ENCODE results near the gene KCNAB1.

The KCNAB1 gene

DNA sequence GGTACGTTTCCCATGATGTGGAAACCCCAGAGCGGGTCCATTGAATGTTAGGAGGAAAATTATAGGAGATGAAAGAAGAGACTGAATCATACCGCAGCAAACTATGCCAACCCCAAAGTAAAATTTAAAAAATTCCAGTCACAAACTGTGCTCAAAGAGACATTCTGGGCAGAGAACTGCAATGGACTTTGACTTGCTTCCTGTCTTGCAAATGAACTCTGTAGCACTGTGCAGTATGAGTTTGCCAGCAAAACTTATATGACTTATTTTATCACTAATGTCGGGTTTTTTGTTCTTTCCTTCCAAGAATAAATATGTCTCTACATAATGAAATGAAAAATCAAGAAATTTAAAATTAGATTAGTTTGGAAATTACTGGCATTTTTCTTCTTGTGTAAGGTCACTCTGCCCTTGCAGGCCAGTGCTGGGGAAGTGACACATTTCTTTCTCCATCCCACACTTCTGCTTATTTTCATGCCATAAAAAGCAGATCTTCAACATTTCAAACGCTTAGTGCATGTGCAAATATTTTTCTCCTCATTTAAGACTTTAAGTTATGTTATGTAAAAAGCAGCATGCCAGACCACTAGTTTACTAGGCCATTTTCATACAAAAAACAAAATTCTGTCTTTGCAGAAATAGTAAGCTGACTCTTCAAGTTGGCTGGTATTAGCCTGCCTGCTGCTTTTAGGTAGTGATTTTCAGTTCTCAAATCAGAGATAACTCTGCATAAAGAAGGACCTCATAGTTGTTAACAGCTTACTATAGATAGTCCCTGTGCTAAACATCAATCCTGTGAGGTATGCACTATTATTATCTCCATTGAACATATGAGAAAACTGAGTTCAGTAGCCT lies 466.8 kb downstream of the KCNAB1 start:
- H3K27ac ChIP-seq (ENCODE audit: low read depth, low read length, poor library complexity, severe bottlenecking): no peak overlapping the region
- TF ChIP-seq EZH2 (IDR thresholded peaks at IDR 0.05; ENCODE audit: borderline replicate concordance, low read length): no peak
- TF ChIP-seq, protein P1, sequence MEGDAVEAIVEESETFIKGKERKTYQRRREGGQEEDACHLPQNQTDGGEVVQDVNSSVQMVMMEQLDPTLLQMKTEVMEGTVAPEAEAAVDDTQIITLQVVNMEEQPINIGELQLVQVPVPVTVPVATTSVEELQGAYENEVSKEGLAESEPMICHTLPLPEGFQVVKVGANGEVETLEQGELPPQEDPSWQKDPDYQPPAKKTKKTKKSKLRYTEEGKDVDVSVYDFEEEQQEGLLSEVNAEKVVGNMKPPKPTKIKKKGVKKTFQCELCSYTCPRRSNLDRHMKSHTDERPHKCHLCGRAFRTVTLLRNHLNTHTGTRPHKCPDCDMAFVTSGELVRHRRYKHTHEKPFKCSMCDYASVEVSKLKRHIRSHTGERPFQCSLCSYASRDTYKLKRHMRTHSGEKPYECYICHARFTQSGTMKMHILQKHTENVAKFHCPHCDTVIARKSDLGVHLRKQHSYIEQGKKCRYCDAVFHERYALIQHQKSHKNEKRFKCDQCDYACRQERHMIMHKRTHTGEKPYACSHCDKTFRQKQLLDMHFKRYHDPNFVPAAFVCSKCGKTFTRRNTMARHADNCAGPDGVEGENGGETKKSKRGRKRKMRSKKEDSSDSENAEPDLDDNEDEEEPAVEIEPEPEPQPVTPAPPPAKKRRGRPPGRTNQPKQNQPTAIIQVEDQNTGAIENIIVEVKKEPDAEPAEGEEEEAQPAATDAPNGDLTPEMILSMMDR (IDR thresholded peaks at IDR 0.05; ENCODE audit: low read length): no peak
- no peaks in the 10 kb centered on the region for H4K20me1 ChIP-seq (ENCODE audit: insufficient read depth, low read length)
- no peaks in the 10 kb centered on the region for H3K4me1 ChIP-seq (ENCODE audit: insufficient read depth, low read length, severe bottlenecking)
- H3K36me3 ChIP-seq (ENCODE audit: insufficient read depth, low read length): no peaks in the 10 kb centered on the region
- no peaks in the 10 kb centered on the region for H3F3A ChIP-seq (ENCODE audit: insufficient read depth, low read length)
- H3K4me2 ChIP-seq (ENCODE audit: low read length): no peak overlapping the region
- no peak overlapping the region for H3K9ac ChIP-seq (ENCODE audit: low read length)
- no peaks in the 10 kb centered on the region for H3K9me3 ChIP-seq (ENCODE audit: low read length)
- H3K4me3 ChIP-seq (ENCODE audit: low read depth, low read length, poor library complexity, severe bottlenecking): no peak overlapping the region
- no peaks in the 10 kb centered on the region for H3K9me2 ChIP-seq (ENCODE audit: low read depth, low read length)
- H3K79me2 ChIP-seq (ENCODE audit: insufficient read depth, low read length): no peaks in the 10 kb centered on the region
- H3K27me3 ChIP-seq (ENCODE audit: insufficient read depth, low read length): no peaks in the 10 kb centered on the region
- no peak overlapping the region for H2AFZ ChIP-seq (ENCODE audit: low read length)

DNA sequence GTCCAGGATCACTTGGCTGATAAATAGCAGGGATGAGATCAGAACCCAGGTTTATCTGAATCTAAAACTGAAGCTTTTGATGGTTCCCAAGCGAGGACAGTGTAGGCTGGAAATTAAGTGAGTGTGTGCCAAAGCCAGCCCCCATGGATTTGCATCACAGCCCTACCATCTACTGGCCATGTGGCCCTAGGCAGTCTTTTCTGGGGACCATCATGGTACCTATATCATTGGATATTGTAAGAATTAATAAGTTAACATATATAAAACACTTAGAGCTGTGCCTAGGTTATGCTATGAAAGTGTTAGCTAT lies 467.3 kb downstream of the KCNAB1 start:
- Histone ChIP-seq H3K4me2 (ENCODE audit: low read length) (no peak overlapping the region), H3K4me1 (ENCODE audit: insufficient read depth, low read length, severe bottlenecking) (no peaks in the 10 kb centered on the region), H3K27me3 (ENCODE audit: insufficient read depth, low read length) (no peaks in the 10 kb centered on the region), H3K9ac (ENCODE audit: low read length) (no peak overlapping the region), H3K9me3 (ENCODE audit: low read length) (no peaks in the 10 kb centered on the region), H3K4me3 (ENCODE audit: low read depth, low read length, poor library complexity, severe bottlenecking) (no peak overlapping the region), H3F3A (ENCODE audit: insufficient read depth, low read length) (no peaks in the 10 kb centered on the region), H2AFZ (ENCODE audit: low read length) (no peak overlapping the region), H3K27ac (ENCODE audit: low read depth, low read length, poor library complexity, severe bottlenecking) (no peak overlapping the region), H3K79me2 (ENCODE audit: insufficient read depth, low read length) (no peaks in the 10 kb centered on the region), H3K9me2 (ENCODE audit: low read depth, low read length) (no peaks in the 10 kb centered on the region), H3K36me3 (ENCODE audit: insufficient read depth, low read length) (no peaks in the 10 kb centered on the region), H4K20me1 (ENCODE audit: insufficient read depth, low read length) (no peaks in the 10 kb centered on the region)
- TF ChIP-seq, protein P1 (IDR thresholded peaks at IDR 0.05; ENCODE audit: low read length): no peak
- no peak for TF ChIP-seq EZH2 (IDR thresholded peaks at IDR 0.05; ENCODE audit: borderline replicate concordance, low read length)
